NT2/D1 (cell line): Measurements from ENCODE around the gene SLIT3.
"Not testable (repeated sequence)": the region's sequence is repeated elsewhere in the genome, so short reads cannot be mapped to it uniquely, and the experiment has no call there.

Source experiments
- DNase-seq: peaks from one replicate; pipeline ENCODE4 v3.0.0-alpha.2; 2011; ENCODE audit warnings: low read depth, low spot score
- H3K27me3 ChIP-seq: 2 replicates; pipeline ENCODE4 v1.6.0; 2011; ENCODE audit warnings: mild to moderate bottlenecking; ENCODE audit not compliant: insufficient read length, insufficient read depth
- H3K36me3 ChIP-seq: 2 replicates; pipeline ENCODE4 v1.6.1; 2011; ENCODE audit warnings: mild to moderate bottlenecking, low read length, mixed read lengths; ENCODE audit not compliant: insufficient read depth, insufficient read length
- H3K4me1 ChIP-seq: 2 replicates; pipeline ENCODE4 v1.5.1; 2011; ENCODE audit not compliant: insufficient read depth, insufficient read length
- H3K4me3 ChIP-seq: 2 replicates; pipeline ENCODE4 v1.5.1; 2011; ENCODE audit warnings: low read depth; ENCODE audit not compliant: insufficient read length
- H3K9ac ChIP-seq: 2 replicates; pipeline ENCODE4 v1.6.0; 2011; ENCODE audit warnings: low read depth; ENCODE audit not compliant: insufficient read length
- H3K9me3 ChIP-seq: 2 replicates; pipeline ENCODE4 v1.5.1; 2011; ENCODE audit warnings: mild to moderate bottlenecking, low read length; ENCODE audit not compliant: insufficient read depth
- SUZ12 ChIP-seq: IDR thresholded peaks from 2 replicates; pipeline ENCODE4 v1.6.1; 2011; ENCODE audit not compliant: insufficient read length, insufficient read depth; ENCODE audit errors: extremely low read depth
- YY1 ChIP-seq: IDR thresholded peaks from 2 replicates; pipeline ENCODE4 v1.6.1; 2011; ENCODE audit not compliant: insufficient read length, insufficient read depth
- ZNF274 ChIP-seq: IDR thresholded peaks from 2 replicates; pipeline ENCODE4 v1.6.1; 2011; ENCODE audit warnings: mild to moderate bottlenecking, low read depth, low read length

SLIT3 gene

DNA sequence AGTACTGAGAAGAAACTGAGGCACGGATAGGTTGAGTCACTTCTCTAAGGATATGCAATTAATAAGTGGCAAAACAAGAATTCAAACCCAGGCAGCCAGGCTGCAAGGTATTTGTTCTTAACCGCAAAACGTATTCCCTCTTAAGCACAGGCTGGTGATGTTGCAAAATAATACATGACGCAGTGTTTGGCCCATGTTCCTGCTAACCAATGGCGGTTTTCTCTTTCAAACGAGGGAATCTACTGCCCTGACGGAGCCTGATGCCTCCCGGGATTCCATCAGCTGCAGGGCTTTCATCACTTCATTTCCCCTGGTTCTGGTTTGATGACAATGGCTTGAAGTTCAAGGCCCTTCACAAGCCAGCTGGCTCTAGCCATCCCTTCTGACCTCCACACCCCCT lies 154.8 kb downstream of the SLIT3 start:
- no peaks in the 10 kb centered on the region for H3K4me1 ChIP-seq
- no peaks in the 10 kb centered on the region for H3K36me3 ChIP-seq
- no peaks in the 10 kb centered on the region for H3K9me3 ChIP-seq
- no peaks in the 10 kb centered on the region for H3K27me3 ChIP-seq
- DNase-seq: no peak
- no peak overlapping the region for H3K9ac ChIP-seq
- TF ChIP-seq ZNF274 (no peak), YY1 (no peak), SUZ12 (no peak)
- no peak overlapping the region for H3K4me3 ChIP-seq

DNA sequence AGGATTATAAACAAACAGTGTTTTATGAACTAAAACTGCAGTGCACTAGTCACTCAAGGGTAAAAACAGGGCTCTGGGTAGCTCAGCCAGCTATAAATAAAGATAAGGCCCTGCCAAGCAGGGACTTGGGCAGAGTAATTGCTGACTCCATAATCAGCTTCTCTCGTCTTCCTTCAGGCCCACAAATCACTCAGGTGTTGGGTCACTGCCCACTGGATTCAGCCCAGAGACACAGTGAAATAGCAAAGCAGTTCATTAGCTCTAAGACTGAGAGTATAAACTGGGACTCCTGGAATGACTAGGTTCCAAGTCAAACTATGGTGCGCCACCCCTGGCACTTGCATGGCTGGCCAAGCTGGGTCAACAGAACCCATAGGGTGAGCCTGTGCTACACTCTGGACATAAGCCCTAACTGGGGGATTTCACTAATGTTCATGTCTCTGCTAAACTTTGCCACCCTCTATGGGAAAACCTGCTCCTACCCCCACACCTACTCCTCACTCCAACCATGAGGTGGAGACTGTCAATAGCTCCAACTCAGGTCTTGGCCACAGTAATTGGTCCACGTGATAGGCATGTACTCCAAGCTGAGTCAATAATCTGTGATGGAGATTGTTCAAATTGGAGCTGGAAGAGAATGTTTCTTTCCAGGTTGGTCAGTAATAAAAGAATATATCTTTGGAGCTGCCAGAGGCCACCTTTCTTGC lies 158.5 kb downstream of the SLIT3 start:
- H3K4me3 ChIP-seq: no peak overlapping the region
- no peak overlapping the region for H3K9ac ChIP-seq
- TF ChIP-seq ZNF274 (no peak), SUZ12 (no peak), YY1 (no peak)
- no peaks in the 10 kb centered on the region for H3K9me3 ChIP-seq
- no peak for DNase-seq
- H3K36me3 ChIP-seq: no peaks in the 10 kb centered on the region
- no peaks in the 10 kb centered on the region for H3K4me1 ChIP-seq
- no peaks in the 10 kb centered on the region for H3K27me3 ChIP-seq

DNA sequence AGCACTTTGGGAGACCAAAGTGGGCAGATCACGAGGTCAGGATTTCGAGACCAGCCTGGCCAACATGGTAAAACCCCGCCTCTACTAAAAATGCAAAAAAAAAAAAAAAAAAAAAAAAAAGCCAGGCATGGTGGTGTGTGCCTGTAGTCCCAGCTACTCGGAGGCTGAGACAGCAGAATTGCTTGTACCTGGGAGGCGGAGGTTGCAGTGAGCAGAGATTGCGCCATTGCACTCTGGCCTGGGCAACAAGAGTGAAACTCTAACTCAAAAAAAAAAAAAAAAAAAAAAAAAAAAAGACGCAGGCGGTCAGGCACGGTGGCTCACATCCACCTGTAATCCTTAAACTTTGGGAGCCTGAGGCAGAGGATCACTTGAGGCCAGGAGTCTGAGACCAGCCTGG lies 160.7 kb downstream of the SLIT3 start:
- H3K4me1 ChIP-seq, H3K4me3 ChIP-seq, H3K27me3 ChIP-seq, DNase-seq, H3K36me3 ChIP-seq, H3K9me3 ChIP-seq, H3K9ac ChIP-seq: not testable (repeated sequence)

DNA sequence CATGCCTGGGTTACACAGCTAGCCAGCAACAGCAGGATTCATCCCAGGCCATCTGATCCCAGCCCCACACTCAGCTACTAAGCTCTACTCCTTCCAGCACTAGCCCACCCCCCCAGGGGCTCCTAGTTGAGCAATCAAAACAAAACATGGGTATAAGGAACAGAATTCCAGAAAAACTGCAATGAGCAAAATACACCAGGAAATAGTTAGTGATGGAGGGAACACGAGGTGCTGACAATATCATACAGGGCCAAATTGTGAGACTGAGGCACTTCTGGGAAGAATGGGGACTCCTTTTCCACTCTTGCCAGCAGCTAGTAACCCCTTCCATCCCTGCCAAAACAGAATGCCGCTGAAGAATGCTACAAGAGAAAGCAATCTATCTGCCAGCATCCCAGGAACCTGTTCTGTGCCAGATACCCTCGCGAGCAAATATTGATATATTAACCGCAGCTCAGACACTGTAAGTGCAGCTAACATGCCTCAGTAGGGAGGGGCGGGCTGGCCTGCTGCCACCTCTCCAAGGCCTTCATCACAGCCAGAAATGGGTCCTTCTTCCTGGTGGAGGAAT lies 161.4 kb downstream of the SLIT3 start:
- H3K4me3 ChIP-seq: no peak overlapping the region
- H3K4me1 ChIP-seq: no peaks in the 10 kb centered on the region
- H3K36me3 ChIP-seq: no peaks in the 10 kb centered on the region
- no peak for DNase-seq
- no peaks in the 10 kb centered on the region for H3K27me3 ChIP-seq
- no peak overlapping the region for H3K9ac ChIP-seq
- TF ChIP-seq YY1 (no peak), ZNF274 (no peak), SUZ12 (no peak)
- no peaks in the 10 kb centered on the region for H3K9me3 ChIP-seq

DNA sequence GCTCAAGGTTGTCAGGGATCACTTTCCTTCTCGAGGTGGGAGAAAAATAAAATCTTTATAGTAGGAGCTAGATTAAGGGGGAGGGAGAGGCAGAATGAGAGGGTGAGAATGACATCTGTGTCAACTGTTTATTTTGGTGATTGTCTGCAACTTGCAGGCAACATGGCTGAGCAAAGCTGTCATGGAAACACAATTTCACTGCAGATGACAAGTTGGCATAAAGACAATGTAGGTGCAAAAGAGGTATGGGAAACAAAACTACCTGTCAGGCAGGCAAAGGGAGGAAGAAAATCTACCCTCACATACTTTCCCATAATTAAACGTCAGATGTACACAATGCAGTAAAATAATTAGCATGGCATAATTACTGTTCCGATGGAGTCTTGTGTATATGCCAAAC lies 167.4 kb downstream of the SLIT3 start:
- Histone ChIP-seq H3K9me3 (no peaks in the 10 kb centered on the region), H3K4me3 (no peak overlapping the region), H3K36me3 (no peaks in the 10 kb centered on the region), H3K9ac (no peak overlapping the region), H3K4me1 (no peaks in the 10 kb centered on the region), H3K27me3 (no peaks in the 10 kb centered on the region)
- no peak for TF ChIP-seq YY1
- no peak for TF ChIP-seq SUZ12
- TF ChIP-seq ZNF274: no peak
- no peak for DNase-seq

DNA sequence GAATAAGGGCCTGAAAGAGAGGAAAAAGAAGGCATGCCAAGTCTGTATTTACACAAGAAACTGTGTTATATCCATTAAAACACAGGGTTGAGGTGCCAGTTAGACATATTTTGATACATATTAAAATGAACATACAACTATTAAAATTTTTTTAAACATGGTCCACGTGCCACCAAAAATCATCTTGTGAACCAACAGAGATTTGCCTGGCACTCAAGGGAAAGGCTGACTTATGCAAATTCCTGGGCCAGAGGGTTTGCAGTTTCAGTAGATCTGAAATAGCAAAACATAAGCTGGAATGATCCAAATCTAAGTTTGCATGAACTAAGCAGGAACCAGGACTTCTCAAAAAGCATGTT lies 168.7 kb downstream of the SLIT3 start:
- Histone ChIP-seq H3K4me3 (no peak overlapping the region), H3K9ac (no peak overlapping the region), H3K36me3 (no peaks in the 10 kb centered on the region), H3K4me1 (no peaks in the 10 kb centered on the region), H3K9me3 (no peaks in the 10 kb centered on the region), H3K27me3 (no peaks in the 10 kb centered on the region)
- DNase-seq: no peak
- TF ChIP-seq SUZ12 (no peak), YY1 (no peak), ZNF274 (no peak)

DNA sequence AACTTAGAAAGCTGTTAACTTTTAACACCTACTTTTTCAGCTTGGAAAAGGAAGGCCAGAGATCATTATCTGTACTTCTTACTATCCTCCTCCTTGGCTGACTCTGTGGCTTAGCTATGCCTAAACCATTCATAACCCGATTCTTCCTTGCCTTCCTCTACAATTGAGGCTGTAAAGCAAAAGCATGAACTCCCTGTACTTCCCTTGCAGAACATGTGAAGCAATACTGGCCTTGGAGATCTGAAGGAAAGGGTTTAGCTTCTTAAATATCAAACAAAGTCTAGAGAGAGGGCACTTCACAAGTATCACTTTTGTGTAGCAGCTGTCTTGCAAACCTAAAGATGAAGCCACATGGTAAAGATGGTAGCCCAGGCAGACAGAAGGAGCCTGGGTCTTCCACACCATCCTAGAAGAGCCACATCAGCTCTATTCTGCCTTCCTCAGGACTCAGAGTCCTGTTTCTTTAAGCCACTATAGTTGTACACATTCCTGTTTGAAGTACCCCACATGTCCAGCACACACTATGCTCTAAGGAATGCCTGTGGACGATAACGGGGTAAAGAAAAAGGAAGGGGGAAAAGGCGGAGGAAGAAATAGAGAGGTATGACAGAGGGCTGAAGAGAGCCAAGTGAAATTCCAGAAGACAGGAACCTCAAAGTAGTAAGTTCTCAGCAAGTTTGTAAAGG lies 169.2 kb downstream of the SLIT3 start:
- H3K9ac ChIP-seq: no peak overlapping the region
- H3K9me3 ChIP-seq: no peaks in the 10 kb centered on the region
- no peak overlapping the region for H3K4me3 ChIP-seq
- H3K4me1 ChIP-seq: no peaks in the 10 kb centered on the region
- no peaks in the 10 kb centered on the region for H3K27me3 ChIP-seq
- no peak for DNase-seq
- TF ChIP-seq ZNF274 (no peak), YY1 (no peak), SUZ12 (no peak)
- H3K36me3 ChIP-seq: no peaks in the 10 kb centered on the region
